Endothelial cell of umbilical vein (primary cell): ENCODE data around the gene CYP1A1. TPM values are rescaled to one million over a fixed set of nuclear protein-coding genes. Genes with fewer than 3 reads are reported as not detected.

ENCODE experiments used
- Bru-seq: library from RNA; stranded (reverse); fragments of 400-500 nt; gene quantifications from one replicate; lab custom pipeline; 2021; lab: Mats Ljungman, UMichigan
- BruChase-seq, 2 experiments: library from RNA; stranded (reverse); fragments of 400-500 nt; gene quantifications; one replicate each; lab custom pipeline; 2021; lab: Mats Ljungman, UMichigan
- BruUV-seq: library from RNA; stranded (reverse); fragments of 400-500 nt; replicated peaks from 2 replicates; lab custom pipeline; 2021; lab: Mats Ljungman, UMichigan
- CTCF ChIA-PET: fragments of 300-600, 350-600 bp; sonication (Branson Sonifier 250); formaldehyde crosslinking; loops from one replicate; lab custom pipeline; 2021; ENCODE audit warnings: antibody characterized with exemption, inconsistent platforms; lab: Charles Lee
- POLR2A ChIA-PET: fragments of 300-600, 350-600 bp; sonication (Branson Sonifier 250); formaldehyde crosslinking; loops from one replicate; lab custom pipeline; 2021; ENCODE audit warnings: antibody characterized with exemption, inconsistent platforms; lab: Charles Lee
- DNase-seq: peaks from one replicate; pipeline ENCODE4 v3.0.0-alpha.2; 2011; ENCODE audit warnings: low read depth, low spot score
- FAIRE-seq: peaks from 2 replicates; lab custom pipeline; 2011; peaks lifted over from hg19 to GRCh38; lab: Jason Lieb, UNC
- H2AFZ ChIP-seq: 2 replicates; pipeline ENCODE4 v1.6.0; 2012; ENCODE audit warnings: low read depth, low read length, control low read depth, inconsistent platforms
- H3K27ac ChIP-seq: 2 replicates; pipeline ENCODE4 v1.5.1; 2011; ENCODE audit warnings: low read depth, mild to moderate bottlenecking, control low read depth, low read length, moderate library complexity; ENCODE audit not compliant: insufficient read depth
- H3K27me3 ChIP-seq, 2 experiments: 2 replicates each; pipeline versions ENCODE4 v1.6.0 to v1.6.1; 2011; ENCODE audit warnings: low read length in 2 of 2, mixed read lengths in 1 of 2; ENCODE audit not compliant: control insufficient read depth in 2 of 2, insufficient read depth in 2 of 2
- H3K36me3 ChIP-seq, 2 experiments: 2 replicates in 1 of 2; 3 replicates in 1 of 2; pipeline ENCODE4 v1.5.1; 2011; ENCODE audit warnings: low read length in 2 of 2, mild to moderate bottlenecking in 1 of 2, moderate library complexity in 1 of 2; ENCODE audit not compliant: control insufficient read depth in 2 of 2, insufficient read depth in 2 of 2; ENCODE audit errors: extremely low read depth in 1 of 2
- H3K4me1 ChIP-seq: 3 replicates; pipeline ENCODE4 v1.5.1; 2011; ENCODE audit warnings: mild to moderate bottlenecking, low read length; ENCODE audit not compliant: control insufficient read depth, insufficient read depth; ENCODE audit errors: extremely low read depth
- H3K4me2 ChIP-seq: 2 replicates; pipeline ENCODE4 v1.6.1; 2011; ENCODE audit warnings: low read length, control low read depth, mixed read lengths; ENCODE audit not compliant: insufficient read depth
- H3K4me3 ChIP-seq, 3 experiments: fragments of 200-600 bp in 1 of 3; sonication (generic), shearing (Covaris generic) in 1 of 3; replicated peaks in 1 of 3; 2 replicates each; pipeline ENCODE4 v1.5.1; 2011 to 2016; ENCODE audit warnings: control low read depth in 3 of 3, low read length in 3 of 3, mild to moderate bottlenecking in 2 of 3, inconsistent platforms in 1 of 3, low read depth in 1 of 3, moderate library complexity in 1 of 3; ENCODE audit not compliant: insufficient read depth in 1 of 3
- H3K79me2 ChIP-seq: 2 replicates; pipeline ENCODE4 v1.6.0; 2012; ENCODE audit warnings: low read length, inconsistent platforms; ENCODE audit not compliant: control insufficient read depth, insufficient read depth
- H3K9ac ChIP-seq: replicated peaks from 2 replicates; pipeline ENCODE3; 2011; ENCODE audit warnings: low read length, control low read depth; ENCODE audit not compliant: insufficient read depth; ENCODE audit errors: extremely low read depth
- H3K9me1 ChIP-seq: replicated peaks from 3 replicates; pipeline ENCODE4 v1.6.0; 2011; ENCODE audit warnings: mild to moderate bottlenecking, low read length; ENCODE audit not compliant: control insufficient read depth, insufficient read depth; ENCODE audit errors: extremely low read depth
- H3K9me3 ChIP-seq: replicated peaks from 2 replicates; pipeline ENCODE4 v1.5.1; 2012; ENCODE audit warnings: low read length, inconsistent platforms; ENCODE audit not compliant: control insufficient read depth, insufficient read depth
- H4K20me1 ChIP-seq: replicated peaks from 2 replicates; pipeline ENCODE3; 2011; ENCODE audit warnings: mild to moderate bottlenecking, low read length; ENCODE audit not compliant: control insufficient read depth, insufficient read depth; ENCODE audit errors: extremely low read depth
- EZH2 ChIP-seq: IDR thresholded peaks from 2 replicates; pipeline ENCODE4 v1.6.1; 2012; ENCODE audit warnings: borderline replicate concordance, low read depth, mild to moderate bottlenecking, moderate library complexity, low read length, inconsistent platforms; ENCODE audit not compliant: severe bottlenecking
- FOS ChIP-seq: IDR thresholded peaks from 2 replicates; pipeline ENCODE4 v1.6.1; 2011; ENCODE audit warnings: mild to moderate bottlenecking, low read length, moderate library complexity, borderline replicate concordance; ENCODE audit not compliant: insufficient read depth
- GATA2 ChIP-seq: IDR thresholded peaks from 2 replicates; pipeline ENCODE4 v1.7.0; 2011; ENCODE audit warnings: low read depth, mild to moderate bottlenecking, moderate library complexity, mixed read lengths, low read length; ENCODE audit not compliant: insufficient read length, insufficient read depth
- JUN ChIP-seq: IDR thresholded peaks from 2 replicates; pipeline ENCODE4 v1.6.1; 2011; ENCODE audit warnings: borderline replicate concordance, low read depth; ENCODE audit not compliant: insufficient read length, insufficient read depth
- MYC ChIP-seq: IDR thresholded peaks from one replicate; pipeline ENCODE4 v1.6.1; 2011; ENCODE audit warnings: mild to moderate bottlenecking, low read depth, low read length
- POLR2A ChIP-seq: IDR thresholded peaks from 2 replicates; pipeline ENCODE4 v1.6.1; 2012; ENCODE audit warnings: low read depth, mild to moderate bottlenecking, control low read depth, low read length
- POLR2AphosphoS5 ChIP-seq: IDR thresholded peaks from 2 replicates; pipeline ENCODE4 v1.6.1; 2012; ENCODE audit warnings: low read depth, mild to moderate bottlenecking, control low read depth, low read length, moderate library complexity; ENCODE audit not compliant: insufficient read depth
- dilution Hi-C: fragments of 300-500 bp; cut with MboI; formaldehyde crosslinking; loops from one replicate; pipeline ENCODE4 v1.15.0; 2019; ENCODE audit warnings: low sequenced_read_pairs; ENCODE audit not compliant: extremely low pct_ligation_motif_present
- intact Hi-C: fragments of 100-400 bp; cut with micrococcal nuclease; formaldehyde crosslinking; loops from one replicate; pipeline ENCODE4 v1.10.0; 2022
- long read RNA-seq: library from polyadenylated mRNA; stranded (forward); transcript quantifications from one replicate; pipeline ENCODE4 v2.0.0, GENCODE V29; 2021
- polyA minus RNA-seq, 3 experiments: library from RNA; depleted of rRNA, polyadenylated mRNA; stranded (reverse); fragments of >200 nt; gene quantifications; 1 replicate in 1 of 3; 2 replicates in 2 of 3; pipeline ENCODE4 v1.2.3, GENCODE V29; 2011
- polyA plus RNA-seq, 4 experiments: library from polyadenylated mRNA; depleted of rRNA in 3 of 4; stranded (reverse) in 3 of 4; unstranded in 1 of 4; fragments of >200 nt; gene quantifications; 2 replicates each; pipeline versions ENCODE4 v1.2.1 to v1.2.3, GENCODE V29; 2011 to 2012; ENCODE audit warnings: missing spikeins in 1 of 4
- total RNA-seq: library from RNA; stranded (reverse); gene quantifications from 2 replicates; pipeline ENCODE4 v1.2.3, GENCODE V29; 2021
- TF ChIP-seq, protein P1 (sequence below), 2 donors: IDR thresholded peaks; 1 replicate in 1 of 2; 2 replicates in 1 of 2; pipeline ENCODE4 v1.5.1; 2011; ENCODE audit warnings: low read length in 2 of 2, mild to moderate bottlenecking in 2 of 2, moderate library complexity in 2 of 2, control low read depth in 1 of 2, inconsistent platforms in 1 of 2, low read depth in 1 of 2; ENCODE audit not compliant: insufficient read depth in 1 of 2; ENCODE audit errors: extremely low read depth in 1 of 2
- TF ChIP-seq, protein P2 (sequence below): IDR thresholded peaks from 2 replicates; pipeline ENCODE4 v1.6.1; 2011; ENCODE audit not compliant: insufficient read depth, insufficient read length

The CYP1A1 gene, protein sequence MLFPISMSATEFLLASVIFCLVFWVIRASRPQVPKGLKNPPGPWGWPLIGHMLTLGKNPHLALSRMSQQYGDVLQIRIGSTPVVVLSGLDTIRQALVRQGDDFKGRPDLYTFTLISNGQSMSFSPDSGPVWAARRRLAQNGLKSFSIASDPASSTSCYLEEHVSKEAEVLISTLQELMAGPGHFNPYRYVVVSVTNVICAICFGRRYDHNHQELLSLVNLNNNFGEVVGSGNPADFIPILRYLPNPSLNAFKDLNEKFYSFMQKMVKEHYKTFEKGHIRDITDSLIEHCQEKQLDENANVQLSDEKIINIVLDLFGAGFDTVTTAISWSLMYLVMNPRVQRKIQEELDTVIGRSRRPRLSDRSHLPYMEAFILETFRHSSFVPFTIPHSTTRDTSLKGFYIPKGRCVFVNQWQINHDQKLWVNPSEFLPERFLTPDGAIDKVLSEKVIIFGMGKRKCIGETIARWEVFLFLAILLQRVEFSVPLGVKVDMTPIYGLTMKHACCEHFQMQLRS
- total RNA-seq (5.8 and 7.6 TPM in 2 replicates), polyA plus RNA-seq (12.8 and 13.1 TPM in 2 replicates), polyA minus RNA-seq (13.4 and 14.0 TPM in 2 replicates), Bru-seq, nascent RNA (percentile 49 among the genes with signal in this experiment), BruChase-seq, experiment 1, labeled RNA remaining after a 6-hour chase (percentile 62 among the genes with signal in this experiment), BruChase-seq, experiment 2, labeled RNA remaining after a 2-hour chase (percentile 62 among the genes with signal in this experiment)
- polyA plus RNA-seq (2011; cell fraction: cytosol; rRNA removed): 6.8 and 11.5 TPM in 2 replicates
- 4.7 and 8.1 TPM in 2 replicates for polyA plus RNA-seq (2011; cell fraction: nucleus; rRNA removed)
- 1.6 and 3.4 TPM in 2 replicates for polyA plus RNA-seq (2012)
- 1.5 TPM for polyA minus RNA-seq (2011; cell fraction: cytosol; rRNA and poly(A)+ RNA removed)
- polyA minus RNA-seq (2011; cell fraction: nucleus; rRNA and poly(A)+ RNA removed): 2.7 and 4.4 TPM in 2 replicates
- long read RNA-seq, partial matches to known transcripts: 1 of 4 reads
- long read RNA-seq, other reads (novel, unspliced or antisense): 1 of 4 reads

DNA sequence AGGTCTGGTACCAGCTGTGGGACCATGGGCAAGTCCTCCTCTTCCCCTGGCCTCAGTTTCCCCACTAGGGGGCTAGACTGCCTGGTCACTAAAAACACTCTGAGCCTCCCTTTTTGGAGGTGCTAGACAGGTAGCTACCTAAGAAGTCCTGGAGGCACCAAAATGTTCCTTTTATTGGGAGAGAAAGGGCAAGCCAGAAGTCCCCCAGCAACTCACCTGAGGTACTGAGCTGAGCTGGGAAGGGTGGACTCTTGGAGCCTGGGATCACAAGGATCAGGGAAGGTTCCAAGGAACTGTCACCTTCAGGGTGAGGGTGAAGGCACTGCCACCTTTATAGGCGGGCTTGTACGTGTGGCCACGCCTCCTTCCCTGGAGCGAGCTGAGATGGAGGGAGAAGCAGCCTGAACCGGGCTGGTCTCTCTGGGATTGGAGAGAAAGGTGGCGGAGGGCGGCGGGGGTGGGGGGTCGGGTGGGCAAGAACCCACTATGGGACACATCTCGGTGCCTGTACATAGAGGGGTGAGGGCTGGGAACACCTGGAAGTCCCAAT, at the start of gene CYP1A1:
CYP1A1 (minus strand) TSS at position 304 of the 550 bp plus-strand sequence. CDS start 2,431 bp downstream, outside the sequence.
- ChIA-PET CTCF (interaction anchor here (0.6 to 3.0 kb wide), 9 partner anchors 10 to 94 kb away, joined by 3 to 19 read pairs (median 3); no protein-coding TSS in a partner anchor), POLR2A (no interaction called here)
- no peaks in the 10 kb centered on the region for H3K9me3 ChIP-seq
- no peaks in the 10 kb centered on the region for H3K27me3 ChIP-seq
- H2AFZ ChIP-seq: peak within 1 kb of the TSS; percentile 55
- peak within 1 kb of the TSS; percentile 17 to 46 (median 30) for H3K4me3 ChIP-seq
- no peaks in the 10 kb centered on the region for H3K79me2 ChIP-seq
- TF ChIP-seq POLR2A: no peak
- TF ChIP-seq JUN: no peak
- TF ChIP-seq POLR2AphosphoS5: no peak
- TF ChIP-seq, protein P1, sequence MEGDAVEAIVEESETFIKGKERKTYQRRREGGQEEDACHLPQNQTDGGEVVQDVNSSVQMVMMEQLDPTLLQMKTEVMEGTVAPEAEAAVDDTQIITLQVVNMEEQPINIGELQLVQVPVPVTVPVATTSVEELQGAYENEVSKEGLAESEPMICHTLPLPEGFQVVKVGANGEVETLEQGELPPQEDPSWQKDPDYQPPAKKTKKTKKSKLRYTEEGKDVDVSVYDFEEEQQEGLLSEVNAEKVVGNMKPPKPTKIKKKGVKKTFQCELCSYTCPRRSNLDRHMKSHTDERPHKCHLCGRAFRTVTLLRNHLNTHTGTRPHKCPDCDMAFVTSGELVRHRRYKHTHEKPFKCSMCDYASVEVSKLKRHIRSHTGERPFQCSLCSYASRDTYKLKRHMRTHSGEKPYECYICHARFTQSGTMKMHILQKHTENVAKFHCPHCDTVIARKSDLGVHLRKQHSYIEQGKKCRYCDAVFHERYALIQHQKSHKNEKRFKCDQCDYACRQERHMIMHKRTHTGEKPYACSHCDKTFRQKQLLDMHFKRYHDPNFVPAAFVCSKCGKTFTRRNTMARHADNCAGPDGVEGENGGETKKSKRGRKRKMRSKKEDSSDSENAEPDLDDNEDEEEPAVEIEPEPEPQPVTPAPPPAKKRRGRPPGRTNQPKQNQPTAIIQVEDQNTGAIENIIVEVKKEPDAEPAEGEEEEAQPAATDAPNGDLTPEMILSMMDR (IDR thresholded peaks at IDR 0.05; ENCODE audit: extremely low read depth in 1 of 2, insufficient read depth in 1 of 2, low read depth in 1 of 2, low read length in 2 of 2): no peak
- TF ChIP-seq, protein P2, sequence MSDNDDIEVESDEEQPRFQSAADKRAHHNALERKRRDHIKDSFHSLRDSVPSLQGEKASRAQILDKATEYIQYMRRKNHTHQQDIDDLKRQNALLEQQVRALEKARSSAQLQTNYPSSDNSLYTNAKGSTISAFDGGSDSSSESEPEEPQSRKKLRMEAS: no peak
- no peak for TF ChIP-seq MYC
- no peak for TF ChIP-seq FOS
- no peak for TF ChIP-seq EZH2
- no peak for TF ChIP-seq GATA2
- FAIRE-seq: peak; percentile 67
- peak within 1 kb of the TSS; percentile 40 for H3K4me2 ChIP-seq
- H3K27ac ChIP-seq: no peak within 1 kb of the TSS
- intact Hi-C loops (no loop called here), dilution Hi-C loops (no loop called here)
- H3K36me3 ChIP-seq: no peaks in the 10 kb centered on the region
- H3K9ac ChIP-seq: peak within 1 kb of the TSS; percentile 17
- TSS peak; percentile 38 for BruUV-seq
- no peaks in the 10 kb centered on the region for H3K9me1 ChIP-seq
- H4K20me1 ChIP-seq: no peaks in the 10 kb centered on the region
- peaks cover 12% of the 10 kb centered on the region for H3K4me1 ChIP-seq
- DNase-seq: no peak
